Measurements from ENCODE around the gene NLGN1.

The NLGN1 gene

DNA sequence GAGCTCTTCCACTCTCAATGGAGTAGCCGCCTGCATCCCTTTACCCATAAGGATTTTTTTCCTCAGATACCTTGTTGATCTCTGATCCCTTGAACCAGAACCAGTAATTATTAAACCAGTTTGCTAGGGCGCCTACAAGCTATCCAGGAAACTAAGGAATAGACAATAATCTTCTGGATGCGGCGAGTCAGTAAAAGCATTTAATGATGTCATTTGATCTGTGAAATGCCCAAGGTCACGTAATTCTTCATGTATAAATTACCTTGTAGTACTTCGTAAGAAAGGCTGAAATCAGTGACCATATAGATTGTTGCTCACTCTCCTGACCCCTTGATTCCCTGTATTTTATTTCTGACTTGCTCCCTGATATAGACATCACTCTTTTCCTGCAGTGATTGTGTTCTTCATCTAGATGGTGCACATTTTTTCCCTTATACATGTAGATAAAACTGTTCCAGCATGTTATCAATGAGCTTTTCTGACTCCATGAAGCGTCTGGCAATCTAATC, 913.0 kb downstream of the NLGN1 start:
- Histone ChIP-seq H3K27ac (ENCODE audit: low read depth, low read length, poor library complexity, severe bottlenecking) (no peak overlapping the region), H3K36me3 (ENCODE audit: insufficient read depth, low read length) (no peaks in the 10 kb centered on the region), H3K9me3 (ENCODE audit: low read length) (no peaks in the 10 kb centered on the region), H3K4me2 (ENCODE audit: low read length) (no peak overlapping the region), H3K4me1 (ENCODE audit: insufficient read depth, low read length, severe bottlenecking) (no peaks in the 10 kb centered on the region), H3K4me3 (ENCODE audit: low read depth, low read length, poor library complexity, severe bottlenecking) (no peak overlapping the region), H3F3A (ENCODE audit: insufficient read depth, low read length) (no peaks in the 10 kb centered on the region), H2AFZ (ENCODE audit: low read length) (no peak overlapping the region), H3K27me3 (ENCODE audit: insufficient read depth, low read length) (no peaks in the 10 kb centered on the region), H3K79me2 (ENCODE audit: insufficient read depth, low read length) (no peaks in the 10 kb centered on the region), H3K9me2 (ENCODE audit: low read depth, low read length) (no peaks in the 10 kb centered on the region), H3K9ac (ENCODE audit: low read length) (no peak overlapping the region), H4K20me1 (ENCODE audit: insufficient read depth, low read length) (no peaks in the 10 kb centered on the region)
- TF ChIP-seq, protein P1, sequence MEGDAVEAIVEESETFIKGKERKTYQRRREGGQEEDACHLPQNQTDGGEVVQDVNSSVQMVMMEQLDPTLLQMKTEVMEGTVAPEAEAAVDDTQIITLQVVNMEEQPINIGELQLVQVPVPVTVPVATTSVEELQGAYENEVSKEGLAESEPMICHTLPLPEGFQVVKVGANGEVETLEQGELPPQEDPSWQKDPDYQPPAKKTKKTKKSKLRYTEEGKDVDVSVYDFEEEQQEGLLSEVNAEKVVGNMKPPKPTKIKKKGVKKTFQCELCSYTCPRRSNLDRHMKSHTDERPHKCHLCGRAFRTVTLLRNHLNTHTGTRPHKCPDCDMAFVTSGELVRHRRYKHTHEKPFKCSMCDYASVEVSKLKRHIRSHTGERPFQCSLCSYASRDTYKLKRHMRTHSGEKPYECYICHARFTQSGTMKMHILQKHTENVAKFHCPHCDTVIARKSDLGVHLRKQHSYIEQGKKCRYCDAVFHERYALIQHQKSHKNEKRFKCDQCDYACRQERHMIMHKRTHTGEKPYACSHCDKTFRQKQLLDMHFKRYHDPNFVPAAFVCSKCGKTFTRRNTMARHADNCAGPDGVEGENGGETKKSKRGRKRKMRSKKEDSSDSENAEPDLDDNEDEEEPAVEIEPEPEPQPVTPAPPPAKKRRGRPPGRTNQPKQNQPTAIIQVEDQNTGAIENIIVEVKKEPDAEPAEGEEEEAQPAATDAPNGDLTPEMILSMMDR (IDR thresholded peaks at IDR 0.05; ENCODE audit: low read length) = no peak
- no peak for TF ChIP-seq EZH2 (IDR thresholded peaks at IDR 0.05; ENCODE audit: borderline replicate concordance, low read length)

DNA sequence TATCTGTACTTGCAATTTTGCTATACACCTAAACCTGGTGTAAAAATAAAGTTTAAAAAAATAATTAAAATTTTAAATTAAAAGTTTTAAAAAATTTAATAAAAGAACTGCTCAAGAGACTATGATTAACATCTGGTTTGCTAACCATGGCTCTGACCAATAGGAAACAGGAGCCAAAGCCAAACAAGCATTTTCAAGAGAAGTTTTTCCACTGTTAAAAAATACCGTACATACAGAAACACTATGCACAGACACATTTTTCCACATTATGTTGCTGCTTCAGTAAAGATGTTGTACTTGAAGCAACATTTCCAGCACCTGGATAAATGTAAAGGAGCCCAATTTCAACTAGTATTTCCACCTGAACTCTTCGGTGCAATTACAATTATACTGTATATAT, 917.7 kb downstream of the NLGN1 start:
- H3K9ac ChIP-seq (ENCODE audit: low read length) = no peak overlapping the region
- no peak for TF ChIP-seq EZH2 (IDR thresholded peaks at IDR 0.05; ENCODE audit: borderline replicate concordance, low read length)
- TF ChIP-seq, protein P1 (IDR thresholded peaks at IDR 0.05; ENCODE audit: low read length) = no peak

DNA sequence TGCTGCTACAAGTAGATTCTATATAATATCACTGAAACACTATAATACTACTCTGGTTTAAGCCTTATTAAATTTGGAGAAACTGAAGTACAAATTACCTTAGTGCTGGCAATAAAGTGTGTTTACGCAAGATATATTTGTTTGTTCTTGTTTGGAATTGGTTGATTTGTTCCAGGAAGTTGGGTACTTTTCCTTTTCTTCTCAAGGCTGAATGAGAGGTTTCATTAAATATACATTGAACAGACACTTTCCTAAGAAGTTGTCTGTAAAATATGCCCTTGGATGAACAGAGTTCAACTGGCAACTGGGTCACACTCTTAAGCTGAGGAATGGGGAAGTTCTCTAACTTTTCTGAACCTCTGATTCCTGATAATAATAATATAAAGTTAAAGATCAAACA, 919.5 kb downstream of the NLGN1 start:
- Histone ChIP-seq H3K9ac (ENCODE audit: low read length) (no peak overlapping the region), H3K27me3 (ENCODE audit: insufficient read depth, low read length) (no peaks in the 10 kb centered on the region), H3K36me3 (ENCODE audit: insufficient read depth, low read length) (no peaks in the 10 kb centered on the region), H3K27ac (ENCODE audit: low read depth, low read length, poor library complexity, severe bottlenecking) (no peak overlapping the region), H2AFZ (ENCODE audit: low read length) (no peak overlapping the region), H3K4me1 (ENCODE audit: insufficient read depth, low read length, severe bottlenecking) (no peaks in the 10 kb centered on the region), H4K20me1 (ENCODE audit: insufficient read depth, low read length) (no peaks in the 10 kb centered on the region), H3K79me2 (ENCODE audit: insufficient read depth, low read length) (no peaks in the 10 kb centered on the region), H3K4me2 (ENCODE audit: low read length) (no peak overlapping the region), H3F3A (ENCODE audit: insufficient read depth, low read length) (no peaks in the 10 kb centered on the region), H3K9me3 (ENCODE audit: low read length) (peaks cover 8% of the 10 kb centered on the region; the same call in 1 of the 2 replicates), H3K9me2 (ENCODE audit: low read depth, low read length) (no peaks in the 10 kb centered on the region), H3K4me3 (ENCODE audit: low read depth, low read length, poor library complexity, severe bottlenecking) (no peak overlapping the region)
- TF ChIP-seq EZH2 (IDR thresholded peaks at IDR 0.05; ENCODE audit: borderline replicate concordance, low read length) = no peak
- TF ChIP-seq, protein P1 (IDR thresholded peaks at IDR 0.05; ENCODE audit: low read length) = no peak

More for the DNA sequence above, 917.7 kb downstream of the NLGN1 start:
- no peaks in the 10 kb centered on the region for H4K20me1 ChIP-seq (ENCODE audit: insufficient read depth, low read length)
- no peaks in the 10 kb centered on the region for H3K4me1 ChIP-seq (ENCODE audit: insufficient read depth, low read length, severe bottlenecking)
- H3K4me3 ChIP-seq (ENCODE audit: low read depth, low read length, poor library complexity, severe bottlenecking) = no peak overlapping the region
- no peak overlapping the region for H3K4me2 ChIP-seq (ENCODE audit: low read length)
- no peaks in the 10 kb centered on the region for H3K27me3 ChIP-seq (ENCODE audit: insufficient read depth, low read length)
- H3K36me3 ChIP-seq (ENCODE audit: insufficient read depth, low read length) = no peaks in the 10 kb centered on the region
- no peaks in the 10 kb centered on the region for H3K9me2 ChIP-seq (ENCODE audit: low read depth, low read length)
- no peak overlapping the region for H2AFZ ChIP-seq (ENCODE audit: low read length)
- no peaks in the 10 kb centered on the region for H3K79me2 ChIP-seq (ENCODE audit: insufficient read depth, low read length)
- H3F3A ChIP-seq (ENCODE audit: insufficient read depth, low read length) = no peaks in the 10 kb centered on the region
- H3K9me3 ChIP-seq (ENCODE audit: low read length) = peaks cover 2% of the 10 kb centered on the region; the same call in 1 of the 2 replicates
- no peak overlapping the region for H3K27ac ChIP-seq (ENCODE audit: low read depth, low read length, poor library complexity, severe bottlenecking)

Measured in OCI-LY1 (cell line).